K562 (cell line): ENCODE data around the gene TTC6. TPM values are rescaled to one million over a fixed set of nuclear protein-coding genes. Genes with fewer than 3 reads are reported as not detected.

ENCODE experiments used
- ATAC-seq: fragments of 200-7000 bp; cut with Tn5 transposase; 3 replicates; pipeline ENCODE4 v1.9.1; 2020; ENCODE audit warnings: moderate library complexity
- BruUV-seq: library from RNA; stranded (reverse); fragments of 400-500 nt; replicated peaks from 2 replicates; lab custom pipeline; 2021; lab: Mats Ljungman, UMichigan
- CTCF ChIA-PET: fragments of 300-600 bp; formaldehyde crosslinking; extraction: SDS; loops from one replicate; lab custom pipeline; 2021; ENCODE audit warnings: low intra/inter-chr PET ratio; lab: Yijun Ruan, JAX
- POLR2A ChIA-PET: fragments of 300-600, 350-650 bp; sonication (Branson Sonifier 250); formaldehyde crosslinking; extraction: SDS; loops from one replicate; lab custom pipeline; 2021; ENCODE audit warnings: antibody characterized with exemption, inconsistent platforms; lab: Yijun Ruan, JAX
- DNase-seq, 4 experiments: peaks; one replicate each; pipeline versions ENCODE4 v3.0.0 to v3.0.0-alpha.2; 2011 to 2018; ENCODE audit warnings: low spot score in 3 of 4, mixed read lengths in 3 of 4; ENCODE audit errors: extremely low read depth in 1 of 4
- FAIRE-seq: peaks from 2 replicates; lab custom pipeline; 2011; peaks lifted over from hg19 to GRCh38; lab: Jason Lieb, UNC
- H2AFZ ChIP-seq: 2 replicates; pipeline ENCODE4 v1.6.0; 2011; ENCODE audit warnings: low read depth, low read length, control low read depth, inconsistent platforms
- H3K27ac ChIP-seq: fragments of 200-600 bp; 3 replicates; pipeline ENCODE4 v1.8.0; 2011; ENCODE audit warnings: low read depth, mild to moderate bottlenecking, control low read depth, inconsistent platforms, low read length, moderate library complexity, mixed read lengths; ENCODE audit errors: extremely low read depth
- H3K27me3 ChIP-seq, 2 experiments: fragments of 300-600 bp in 1 of 2; 2 replicates in 1 of 2; 3 replicates in 1 of 2; pipeline versions ENCODE4 v1.6.0 to v1.8.0; 2011; ENCODE audit warnings: inconsistent platforms in 2 of 2, low read length in 2 of 2, mild to moderate bottlenecking in 1 of 2, mixed read lengths in 1 of 2, moderate library complexity in 1 of 2; ENCODE audit not compliant: control insufficient read depth in 2 of 2, insufficient read depth in 2 of 2
- H3K36me3 ChIP-seq: fragments of 300-600 bp; 3 replicates; pipeline ENCODE4 v1.8.0; 2011; ENCODE audit warnings: mild to moderate bottlenecking, low read length, inconsistent platforms; ENCODE audit not compliant: control insufficient read depth, insufficient read depth
- H3K4me1 ChIP-seq, 2 experiments: fragments of 200-600 bp in 1 of 2; replicated peaks in 1 of 2; 2 replicates in 1 of 2; 3 replicates in 1 of 2; pipeline versions ENCODE4 v1.5.1 to v1.8.0; 2011; ENCODE audit warnings: inconsistent platforms in 2 of 2, low read length in 2 of 2, mild to moderate bottlenecking in 1 of 2, mixed read lengths in 1 of 2, moderate library complexity in 1 of 2; ENCODE audit not compliant: control insufficient read depth in 2 of 2, insufficient read depth in 2 of 2
- H3K4me2 ChIP-seq: 2 replicates; pipeline ENCODE4 v1.6.1; 2011; ENCODE audit warnings: low read length, control low read depth, inconsistent platforms, mixed read lengths; ENCODE audit not compliant: insufficient read depth
- H3K4me3 ChIP-seq: fragments of 200-600 bp; sonication (generic), shearing (Covaris generic); 2 replicates; pipeline ENCODE4 v1.5.1; 2016; ENCODE audit warnings: control low read depth, inconsistent platforms
- H3K79me2 ChIP-seq: fragments of 200-600 bp; 3 replicates; pipeline ENCODE4 v1.8.0; 2011; ENCODE audit warnings: low read length, inconsistent platforms; ENCODE audit not compliant: control insufficient read depth, insufficient read depth
- H3K9ac ChIP-seq, 2 experiments: 2 replicates each; pipeline versions ENCODE4 v1.6.0 to v1.6.1; 2011; ENCODE audit warnings: low read depth in 2 of 2, low read length in 2 of 2, control low read depth in 1 of 2, inconsistent platforms in 1 of 2, mild to moderate bottlenecking in 1 of 2, mixed read lengths in 1 of 2; ENCODE audit not compliant: insufficient read depth in 1 of 2
- H3K9me1 ChIP-seq: one replicate; pipeline ENCODE4 v1.6.0; 2011; ENCODE audit warnings: inconsistent platforms, mild to moderate bottlenecking, low read length, moderate library complexity; ENCODE audit not compliant: control insufficient read depth, insufficient read depth
- H3K9me3 ChIP-seq: replicated peaks from 2 replicates; pipeline ENCODE4 v1.5.1; 2011; ENCODE audit warnings: low read depth, low read length, inconsistent platforms; ENCODE audit not compliant: control insufficient read depth, insufficient read depth
- H4K20me1 ChIP-seq: replicated peaks from 2 replicates; pipeline ENCODE4 v1.6.1; 2011; ENCODE audit warnings: low read length, inconsistent platforms, mixed read lengths; ENCODE audit not compliant: control insufficient read depth, insufficient read depth
- HDAC8 ChIP-seq: fragments of 450-650 bp; IDR thresholded peaks from 2 replicates; pipeline ENCODE4 v1.6.1; 2016; ENCODE audit warnings: mild to moderate bottlenecking, missing genetic modification characterization, moderate library complexity, missing compliant biosample characterization
- KHSRP ChIP-seq: fragments of 450-650 bp; IDR thresholded peaks from 2 replicates; pipeline ENCODE4 v1.6.1; 2017
- RAD21 ChIP-seq, 2 experiments: fragments of 250-450 bp in 1 of 2; fragments of 450-650 bp in 1 of 2; sonication (Bioruptor Pico) in 1 of 2; formaldehyde crosslinking in 1 of 2; IDR thresholded peaks in 1 of 2; conservative IDR thresholded peaks in 1 of 2; 2 replicates each; pipeline versions ENCODE4 v1.4.0 to v1.8.0; 2020 to 2022; ENCODE audit warnings: mild to moderate bottlenecking in 2 of 2, moderate library complexity in 1 of 2
- SMAD4 ChIP-seq: fragments of 250-450 bp; sonication (Bioruptor Pico); conservative IDR thresholded peaks from 2 replicates; pipeline ENCODE4 v1.8.0; 2021; ENCODE audit warnings: inconsistent platforms, mild to moderate bottlenecking, moderate library complexity
- ZBTB33 ChIP-seq: sonication (generic); formaldehyde crosslinking; IDR thresholded peaks from 2 replicates; pipeline ENCODE4 v1.8.1; 2023; ENCODE audit warnings: mild to moderate bottlenecking, missing genetic modification reagents
- ZBTB5 ChIP-seq: fragments of 450-650 bp; IDR thresholded peaks from 2 replicates; pipeline ENCODE4 v1.6.1; 2017; ENCODE audit warnings: antibody characterized with exemption
- ZNF507 ChIP-seq: conservative IDR thresholded peaks from 2 replicates; pipeline ENCODE4 v1.6.1; 2017; ENCODE audit warnings: missing genetic modification characterization, missing compliant biosample characterization
- WGBS: fragments of 100-300 bp; shearing (Covaris generic); methylation state at CpG from one replicate; pipeline ENCODE4 v1.1.6; 2016; ENCODE audit warnings: low coverage, mixed read lengths; ENCODE audit not compliant: insufficient coverage; ENCODE audit errors: missing lambda C conversion rate; 5-methylcytosine and 5-hydroxymethylcytosine counted together
- in situ Hi-C: fragments of 300-500 bp; cut with MboI; formaldehyde crosslinking; loops from 4 replicates; pipeline ENCODE4 v1.15.0; 2018; ENCODE audit warnings: inconsistent platforms, mixed read lengths
- intact Hi-C: fragments of 100-400 bp; cut with micrococcal nuclease; formaldehyde crosslinking; loops from 2 replicates; pipeline ENCODE4 v1.14.2; 2022
- polyA plus RNA-seq, 8 experiments: library from polyadenylated mRNA; depleted of rRNA in 4 of 8; stranded (reverse) in 5 of 8; unstranded in 3 of 8; fragments of >200 nt; fragmentation: Nextera tagmentation in 2 of 8; fragmentation: Illumina TruSeq in 1 of 8; extraction: Ambion mirVana in 2 of 8; extraction: Trizol in 1 of 8; gene quantifications; 2 replicates each; pipeline versions ENCODE4 v1.2.1 to v1.2.3, GENCODE V29; 2011 to 2014; ENCODE audit warnings: inconsistent platforms in 1 of 8, missing spikeins in 1 of 8
- total RNA-seq, 7 experiments: library from RNA; depleted of rRNA in 6 of 7; stranded (reverse); fragments of >200 nt in 6 of 7; fragmentation: Illumina TruSeq in 2 of 7; extraction: Trizol in 2 of 7; gene quantifications; 2 replicates each; pipeline versions ENCODE4 v1.2.1 to v1.2.3, GENCODE V29; 2011 to 2021; ENCODE audit warnings: low replicate concordance in 1 of 7

Gene TTC6
- total and polyA plus RNA-seq, 9 of the 15 experiments (the other 6 are each of a cell fraction or from before 2014, with no cell fraction given) = 0.04 to 0.23 (median 0.08) TPM; not detected in 5

- H3K4me3 ChIP-seq = no peak overlapping the region
- no TSS peak for BruUV-seq
- no peak for FAIRE-seq
- no peak for DNase-seq
- no peak overlapping the region for H2AFZ ChIP-seq
- TF ChIP-seq RAD21 (CRISPR knock-in tag; conservative IDR thresholded peaks at IDR 0.05 in 1 of 2, IDR thresholded peaks at IDR 0.05 in 1 of 2) = no peak
- no peak for TF ChIP-seq SMAD4 (CRISPR knock-in tag)
- no peak for TF ChIP-seq HDAC8
- TF ChIP-seq KHSRP = no peak
- TF ChIP-seq ZBTB5 = no peak
- peak; percentile 62 for TF ChIP-seq ZBTB33 (CRISPR knock-in tag)
- TF ChIP-seq ZNF507 (tag) = no peak
- WGBS = 93% methylated on average over 17 of the region's 63 CpGs
- ChIA-PET CTCF (no interaction called here), POLR2A (no interaction called here)
- no peak overlapping the region for H3K4me2 ChIP-seq
- H4K20me1 ChIP-seq = no peaks in the 10 kb centered on the region
- H3K9me3 ChIP-seq = no peaks in the 10 kb centered on the region
- H3K4me1 ChIP-seq = peaks cover 0 to 13% of the 10 kb centered on the region in 2 experiments; a peak in 1 of 5 replicates
- no peaks in the 10 kb centered on the region for H3K9me1 ChIP-seq
- H3K36me3 ChIP-seq = no peaks in the 10 kb centered on the region
- H3K79me2 ChIP-seq = no peaks in the 10 kb centered on the region; the same call in 2 of the 3 replicates
- no peak overlapping the region for H3K27ac ChIP-seq
- in situ Hi-C loops (loop anchor here (25.0 kb wide), 1 partner anchor 326 kb away; no protein-coding TSS in a partner anchor), intact Hi-C loops (no loop called here)
- H3K27me3 ChIP-seq = no peaks in the 10 kb centered on the region
- ATAC-seq = no peak
- no peak overlapping the region for H3K9ac ChIP-seq
Observed at GRCh38 chr14:37587881-37588666, 7.4 kb upstream of the TTC6 start.
